ENCODE data around the gene EDNRA. TPM values are rescaled to one million over a fixed set of nuclear protein-coding genes. Genes with fewer than 3 reads are reported as not detected.

The EDNRA gene
- polyA plus RNA-seq, 12 donors, result 20.8 to 75.8 (median 33.8) TPM; not detected in 1

GRCh38 chr4:147533331-147533730 lies 52.4 kb downstream of the EDNRA start:
- no peak for DNase-seq

GRCh38 chr4:147535124-147535523 lies 54.2 kb downstream of the EDNRA start:
- no peak for DNase-seq

- no peak for DNase-seq
Observed at GRCh38 chr4:147538711-147539110, 57.8 kb downstream of the EDNRA start.

GRCh38 chr4:147539959-147540358 lies 59.1 kb downstream of the EDNRA start:
- no peak for DNase-seq

GRCh38 chr4:147542229-147542990 lies 61.5 kb downstream of the EDNRA start:
- DNase-seq, result no peak

GRCh38 chr4:147543034-147543433 lies 62.1 kb downstream of the EDNRA start:
- no peak for DNase-seq

- no peak for DNase-seq
Observed at GRCh38 chr4:147546349-147546748, 65.5 kb downstream of the EDNRA start.

- no peak for DNase-seq
Observed at GRCh38 chr4:147547314-147548056, 66.6 kb downstream of the EDNRA start.

GRCh38 chr4:147548256-147548655 lies 67.4 kb downstream of the EDNRA start:
- no peak for DNase-seq

- peak; percentile 30 for DNase-seq
Observed at GRCh38 chr4:147550626-147551246, 69.8 kb downstream of the EDNRA start.

- no peak for DNase-seq
Observed at GRCh38 chr4:147560625-147561024, 79.7 kb downstream of the EDNRA start.

- no peak for DNase-seq
Observed at GRCh38 chr4:147566762-147567161, 85.9 kb downstream of the EDNRA start.

- DNase-seq, result no peak
Observed at GRCh38 chr4:147567276-147567675, 86.4 kb downstream of the EDNRA start.

GRCh38 chr4:147570616-147571015 lies 89.7 kb downstream of the EDNRA start:
- DNase-seq, result no peak

- DNase-seq, result no peak
Observed at GRCh38 chr4:147571036-147571770, 90.3 kb downstream of the EDNRA start.

- no peak for DNase-seq
Observed at GRCh38 chr4:147576084-147576483, 95.2 kb downstream of the EDNRA start.

- DNase-seq, result no peak
Observed at GRCh38 chr4:147578051-147578476, 97.2 kb downstream of the EDNRA start.

- DNase-seq, result no peak
Observed at GRCh38 chr4:147578593-147578992, 97.7 kb downstream of the EDNRA start.

GRCh38 chr4:147580396-147580795 lies 99.5 kb downstream of the EDNRA start:
- DNase-seq, result no peak

- no peak for DNase-seq
Observed at GRCh38 chr4:147581606-147582350, 100.9 kb downstream of the EDNRA start.

GRCh38 chr4:147582386-147583060 lies 101.6 kb downstream of the EDNRA start:
- no peak for DNase-seq
